NCI-H510A (cell line): Measurements from ENCODE around the gene ASAP2.

ENCODE experiments used
- DNase-seq: peaks from one replicate; lab custom pipeline; 2025; lab: John Stamatoyannopoulos, UW

Gene ASAP2

DNA sequence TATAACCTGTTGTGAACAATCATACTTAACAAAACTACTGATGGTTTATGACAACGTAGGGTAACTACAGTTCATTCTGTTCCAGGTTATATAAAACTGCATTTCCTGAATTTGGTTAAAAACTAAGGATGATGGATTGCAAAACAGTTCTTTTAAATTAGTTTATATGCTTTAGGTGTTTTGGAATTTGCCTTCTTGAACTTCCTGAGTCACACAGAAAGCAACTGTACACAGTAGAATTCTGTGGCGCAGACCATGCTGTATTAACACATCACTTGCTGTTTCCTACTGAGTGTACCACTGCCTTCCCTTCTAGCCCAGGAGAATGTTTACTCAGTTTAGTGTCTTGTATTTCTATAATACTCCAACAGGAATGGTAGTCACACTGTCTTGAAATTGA, 197.3 kb downstream of the ASAP2 start:
- no peak for DNase-seq

GRCh38 chr2:9404451-9404850, 197.8 kb downstream of the ASAP2 start:
- no peak for DNase-seq

DNA sequence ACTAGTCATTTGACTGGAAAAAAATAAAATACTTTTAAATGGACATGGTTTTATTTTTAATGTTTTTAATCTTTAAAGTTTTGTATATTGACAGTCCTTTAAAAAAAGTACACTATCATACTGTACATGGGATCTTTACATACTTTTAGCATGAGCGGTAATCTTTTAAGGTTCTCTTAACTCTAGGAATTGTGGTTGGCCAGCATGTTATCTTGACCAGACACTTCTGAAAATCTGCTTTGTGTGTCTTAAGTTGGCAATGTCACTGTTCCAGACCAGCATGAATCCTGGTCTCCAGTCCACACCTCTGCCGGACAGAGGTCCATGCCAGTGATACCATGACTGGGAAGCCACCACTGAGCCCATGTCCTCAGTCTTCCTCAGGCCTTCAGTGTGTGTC, 199.0 kb downstream of the ASAP2 start:
- no peak for DNase-seq

- DNase-seq, result no peak
These were observed 200.1 kb downstream of the ASAP2 start for GRCh38 chr2:9406529-9407362.

- no peak for DNase-seq
These were observed 200.8 kb downstream of the ASAP2 start for GRCh38 chr2:9407363-9407811.

DNA sequence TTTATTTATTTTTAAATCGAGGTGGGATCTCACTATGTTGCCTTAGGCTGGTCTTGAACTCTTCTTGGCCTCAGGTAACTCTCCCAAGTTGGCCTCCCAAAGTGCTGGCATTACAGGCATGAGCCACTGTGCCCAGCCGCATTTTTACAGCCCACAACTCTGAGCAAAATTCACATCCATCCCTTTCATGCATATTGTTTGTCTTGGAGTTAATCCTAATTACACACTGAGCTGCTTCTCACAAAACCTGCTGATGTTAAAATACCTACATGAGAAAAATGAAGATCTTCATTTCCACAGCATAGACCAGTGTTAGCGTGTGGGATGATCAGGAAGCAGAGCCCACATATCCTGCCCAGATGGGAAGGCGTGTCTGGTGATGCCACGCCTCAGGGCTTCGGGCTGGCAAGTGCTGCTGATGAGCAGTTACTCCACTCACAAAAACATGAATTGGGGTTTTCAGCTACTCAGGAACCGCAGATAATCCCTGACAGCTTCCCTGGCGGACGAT, 202.1 kb downstream of the ASAP2 start:
- no peak for DNase-seq

GRCh38 chr2:9410108-9410507, 203.5 kb downstream of the ASAP2 start:
- DNase-seq, result no peak

DNA sequence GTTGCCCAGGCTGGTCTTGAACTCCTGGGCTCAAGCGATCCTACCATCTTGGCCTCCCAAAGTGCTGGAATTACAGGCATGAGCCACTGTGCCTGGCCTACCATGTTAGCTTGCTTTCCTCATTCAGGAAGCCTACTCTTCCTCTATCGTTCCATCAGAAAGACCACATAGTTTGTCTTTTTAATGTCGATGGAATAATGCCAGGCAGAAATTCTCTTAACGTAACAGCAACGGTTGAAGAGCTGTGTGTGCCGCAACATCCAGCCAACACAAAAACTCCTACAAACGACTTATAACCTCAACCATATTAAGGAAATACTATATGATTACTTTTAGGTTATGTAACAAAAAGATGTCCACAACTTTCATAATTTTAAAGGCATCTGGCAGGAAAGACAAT, 206.2 kb downstream of the ASAP2 start:
- DNase-seq, result no peak

DNA sequence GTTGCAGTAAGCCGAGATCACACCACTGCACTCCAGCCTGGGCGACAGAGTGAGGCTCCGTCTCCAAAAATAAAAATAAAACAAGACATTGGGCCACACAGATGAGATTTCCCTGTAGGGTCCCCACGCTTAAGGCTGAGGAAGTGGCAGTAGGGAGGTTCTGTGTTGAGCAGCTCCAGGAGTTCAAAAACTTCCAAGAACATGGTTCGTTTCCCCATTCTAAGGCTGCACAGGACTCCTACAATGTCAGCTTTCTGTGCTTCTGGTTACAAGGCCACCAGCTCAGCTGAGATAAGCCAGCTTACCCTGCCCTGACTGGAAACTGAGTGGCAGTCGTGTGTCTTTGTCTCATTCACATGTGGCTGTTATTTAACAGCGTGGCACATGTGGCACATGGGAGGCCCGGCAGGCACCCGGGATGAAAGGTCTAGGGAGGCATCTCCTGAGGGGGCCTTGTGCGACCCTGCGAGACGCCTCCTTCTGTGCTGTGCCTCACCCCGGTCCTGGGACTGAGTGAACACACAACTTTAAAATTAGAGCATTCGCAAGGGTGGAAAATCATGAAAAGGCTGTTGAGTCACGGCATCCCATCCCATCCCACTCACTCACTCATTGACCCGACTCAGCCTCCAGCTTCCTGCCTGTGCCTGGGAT, 209.0 kb downstream of the ASAP2 start:
- DNase-seq, result no peak

DNA sequence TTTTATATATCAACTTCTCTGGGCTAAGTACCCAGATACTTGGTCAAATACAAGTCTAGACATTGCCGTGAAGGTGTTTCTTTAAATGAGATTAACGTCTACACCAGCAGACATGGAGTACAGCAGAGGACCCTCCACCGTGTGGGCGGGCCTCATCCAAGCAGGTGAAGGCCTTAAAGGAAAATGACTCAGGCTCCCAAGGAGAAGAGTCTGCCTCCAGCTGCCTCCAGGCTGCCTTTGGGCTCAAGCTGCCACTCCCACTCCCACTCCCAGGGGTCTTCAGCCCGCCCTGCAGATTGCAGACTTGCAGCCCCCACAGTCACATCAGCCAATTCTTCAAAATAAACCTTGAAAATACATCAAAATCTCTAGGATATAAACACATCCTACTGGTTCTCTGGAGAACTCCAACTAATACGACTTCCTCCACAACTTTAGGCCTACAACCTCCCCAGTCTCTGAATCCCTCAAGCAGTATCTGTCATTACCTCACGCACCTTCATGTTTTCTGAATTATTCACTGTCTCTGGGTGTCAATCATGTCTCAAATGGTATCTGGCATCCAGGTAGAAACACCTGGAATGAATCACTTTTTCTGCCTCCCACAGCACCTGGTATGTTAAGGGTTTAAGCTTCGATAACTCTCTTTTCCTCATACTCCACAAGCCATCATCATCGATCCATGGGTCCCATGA, 209.8 kb downstream of the ASAP2 start:
- DNase-seq, result no peak

GRCh38 chr2:9416962-9417316, 210.3 kb downstream of the ASAP2 start:
- no peak for DNase-seq

DNA sequence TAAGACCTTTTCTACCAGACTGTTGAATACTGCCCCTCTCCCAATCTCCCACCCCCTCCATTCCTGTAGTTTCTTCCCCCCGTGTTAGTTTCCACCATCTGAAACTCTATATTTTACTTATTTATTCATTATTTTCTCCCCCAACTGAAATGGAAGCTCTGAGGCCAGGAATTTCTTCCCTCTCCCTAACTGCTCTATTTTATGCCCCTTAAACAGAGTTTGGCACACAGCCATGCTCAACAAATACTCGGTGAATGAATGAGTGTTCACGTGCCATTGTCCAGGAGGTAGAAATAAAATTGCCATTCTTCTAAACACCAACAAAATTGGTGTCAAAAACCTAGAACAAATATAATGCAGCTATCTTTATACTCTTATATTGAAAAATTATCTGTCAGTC, 211.1 kb downstream of the ASAP2 start:
- no peak for DNase-seq

DNA sequence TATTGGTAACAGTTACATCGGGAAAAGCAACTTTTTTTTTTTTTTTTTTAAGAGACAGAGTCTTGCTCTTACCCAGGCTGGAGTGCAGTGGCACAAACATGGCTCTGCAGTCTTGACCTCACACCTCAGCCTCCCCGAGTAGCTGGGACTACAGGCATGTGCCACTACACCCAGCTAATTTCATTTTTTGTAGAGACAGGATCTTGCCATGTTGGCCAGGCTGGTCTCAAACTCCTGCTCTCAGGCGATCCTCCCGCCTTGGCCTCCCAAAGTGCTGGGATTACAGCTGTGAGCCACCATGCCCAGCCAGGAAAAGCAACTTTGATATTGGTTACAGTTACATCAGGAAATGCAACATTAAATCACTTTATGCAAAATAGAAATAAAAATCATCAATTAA, 212.1 kb downstream of the ASAP2 start:
- no peak for DNase-seq

DNA sequence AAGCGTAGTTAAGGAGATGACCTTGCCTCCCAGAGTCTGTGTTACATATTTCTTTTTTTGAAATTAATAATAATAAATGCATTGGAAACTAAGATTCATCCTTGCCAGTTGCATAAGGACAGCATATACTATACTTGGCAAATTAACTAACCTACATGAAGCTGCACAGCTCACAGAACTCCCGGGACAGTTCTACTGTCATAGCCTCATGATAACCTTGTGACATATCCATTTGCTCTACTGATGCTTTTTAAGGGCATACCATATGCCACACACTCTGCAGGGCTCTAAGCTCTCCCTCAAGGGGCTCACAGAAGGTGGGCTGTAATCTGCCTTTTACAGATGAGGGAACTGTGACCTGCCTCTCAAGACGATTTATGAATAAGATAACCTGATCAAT, 212.9 kb downstream of the ASAP2 start:
- no peak for DNase-seq

DNA sequence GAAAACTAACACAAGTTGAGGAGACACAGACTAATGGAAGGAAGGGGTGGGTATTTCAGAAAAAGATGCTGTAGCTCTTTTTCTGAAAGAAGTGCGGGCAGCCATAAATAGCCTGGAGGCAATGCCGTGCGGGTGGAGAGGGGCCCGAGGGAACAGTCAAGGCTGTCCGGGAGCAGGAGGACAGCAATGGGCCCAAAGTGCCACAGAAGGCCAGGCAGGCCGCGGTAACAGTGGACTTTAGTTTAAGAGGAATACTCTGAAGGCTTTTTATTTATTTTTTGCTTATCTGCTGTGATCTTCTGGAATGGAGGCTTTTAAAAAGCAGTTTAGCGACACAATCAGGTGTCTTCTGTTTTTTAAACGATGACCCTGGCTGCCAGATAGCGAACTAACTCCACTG, 213.9 kb downstream of the ASAP2 start:
- DNase-seq, result no peak

DNA sequence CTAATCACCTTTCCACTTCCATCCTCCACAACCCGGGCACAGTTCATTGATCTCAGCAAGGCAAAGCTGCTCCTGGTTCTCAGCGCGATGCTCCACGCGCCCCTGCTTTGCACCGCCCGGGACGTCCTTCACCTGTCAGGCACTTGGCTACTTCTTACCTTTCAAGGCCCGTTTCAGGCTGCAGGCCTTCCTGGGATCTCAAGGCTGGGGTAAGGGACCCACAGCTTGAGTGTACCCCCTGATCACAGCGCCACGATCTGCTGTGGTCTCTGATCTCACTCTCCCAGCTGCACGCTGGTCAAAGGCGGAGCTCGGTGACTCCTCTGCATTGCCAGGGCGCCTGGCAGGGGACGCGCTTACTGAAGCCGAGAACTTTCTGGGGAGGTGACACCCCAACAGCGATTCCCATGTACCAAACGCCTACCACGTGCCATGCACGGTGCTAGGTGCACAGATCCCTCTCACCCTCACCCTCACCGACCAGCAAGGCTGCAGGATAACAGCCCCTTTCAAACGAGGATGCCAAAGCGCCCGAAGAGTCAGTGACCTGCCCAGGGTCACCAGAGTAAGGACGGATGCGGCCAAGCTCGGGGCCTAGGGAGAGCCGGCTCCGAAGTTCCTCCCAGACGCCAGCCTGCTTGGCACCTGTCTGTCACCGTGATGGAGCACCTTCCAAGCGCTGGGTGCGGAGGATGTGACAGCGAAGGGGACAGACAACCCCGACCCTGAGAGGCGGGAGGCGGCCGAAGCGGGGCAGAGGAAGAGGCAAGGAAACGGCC, 215.9 kb downstream of the ASAP2 start:
- DNase-seq, result peak; percentile 48

DNA sequence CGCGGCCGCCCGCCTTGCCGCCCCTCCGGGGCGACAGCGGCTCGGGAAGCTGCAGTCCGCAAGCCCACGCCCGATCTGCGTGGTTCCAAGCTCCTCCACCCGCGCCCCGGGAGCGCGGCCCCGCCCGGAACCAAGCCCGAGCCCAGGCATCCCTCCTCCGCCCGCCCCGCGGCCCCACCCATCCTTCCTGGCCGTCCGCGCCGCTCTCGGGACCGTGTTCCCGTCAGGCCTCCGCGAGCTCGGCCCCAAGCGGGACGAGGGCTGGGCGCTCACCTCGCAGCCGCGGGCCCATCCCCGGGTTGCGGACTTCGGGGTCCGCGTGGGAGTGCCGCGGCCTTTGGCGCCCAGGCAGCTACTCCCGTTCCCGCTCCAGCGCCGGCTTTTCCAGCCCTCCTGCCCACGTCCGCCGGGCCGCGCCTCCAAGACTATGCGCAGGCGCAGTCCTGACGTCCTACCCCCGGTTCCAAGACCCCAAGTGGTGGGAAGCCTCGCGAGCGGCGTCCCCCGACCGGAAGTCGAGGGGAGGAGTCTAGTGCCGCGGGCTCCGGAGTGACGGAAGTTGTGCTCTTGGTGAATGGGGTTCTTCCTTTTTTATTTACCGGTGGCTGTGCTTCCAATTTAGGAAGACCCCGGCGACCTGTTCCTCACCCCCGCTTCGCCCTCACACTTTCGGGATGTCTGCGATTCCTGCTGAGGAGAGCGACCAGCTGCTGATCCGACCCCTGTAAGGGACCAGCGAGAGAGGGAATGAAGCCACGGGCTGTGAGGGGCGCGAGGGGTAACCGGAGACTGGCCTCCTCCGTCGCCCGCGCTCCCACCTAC, 216.7 kb downstream of the ASAP2 start, which contains the start of the genes CPSF3 and ITGB1BP1:
CPSF3 (plus strand) TSS at position 555 of the 822 bp plus-strand sequence; CDS start at position 675, 120 bp downstream.
ITGB1BP1 (minus strand) TSS at position 429 of the 822 bp plus-strand sequence. CDS start 4,831 bp downstream, outside the sequence.
- peak; percentile 94 for DNase-seq

DNA sequence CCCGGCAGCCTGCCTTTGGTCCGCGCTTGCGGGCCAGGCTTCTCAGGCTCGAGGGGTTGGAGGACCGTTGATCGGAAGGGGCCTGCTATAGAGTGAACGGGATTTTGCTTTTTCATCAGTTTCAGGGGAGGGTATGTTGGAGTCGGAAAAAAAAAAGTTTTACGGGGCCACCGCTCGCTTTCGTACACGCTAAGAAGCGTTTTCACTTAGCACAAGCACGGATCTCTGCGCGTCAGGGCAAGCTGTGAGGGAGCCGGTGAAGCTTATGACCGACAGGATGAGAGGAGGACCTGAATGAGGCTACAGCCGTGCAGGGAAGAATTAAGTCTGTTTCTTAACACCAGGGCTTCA, 217.3 kb downstream of the ASAP2 start:
- no peak for DNase-seq

DNA sequence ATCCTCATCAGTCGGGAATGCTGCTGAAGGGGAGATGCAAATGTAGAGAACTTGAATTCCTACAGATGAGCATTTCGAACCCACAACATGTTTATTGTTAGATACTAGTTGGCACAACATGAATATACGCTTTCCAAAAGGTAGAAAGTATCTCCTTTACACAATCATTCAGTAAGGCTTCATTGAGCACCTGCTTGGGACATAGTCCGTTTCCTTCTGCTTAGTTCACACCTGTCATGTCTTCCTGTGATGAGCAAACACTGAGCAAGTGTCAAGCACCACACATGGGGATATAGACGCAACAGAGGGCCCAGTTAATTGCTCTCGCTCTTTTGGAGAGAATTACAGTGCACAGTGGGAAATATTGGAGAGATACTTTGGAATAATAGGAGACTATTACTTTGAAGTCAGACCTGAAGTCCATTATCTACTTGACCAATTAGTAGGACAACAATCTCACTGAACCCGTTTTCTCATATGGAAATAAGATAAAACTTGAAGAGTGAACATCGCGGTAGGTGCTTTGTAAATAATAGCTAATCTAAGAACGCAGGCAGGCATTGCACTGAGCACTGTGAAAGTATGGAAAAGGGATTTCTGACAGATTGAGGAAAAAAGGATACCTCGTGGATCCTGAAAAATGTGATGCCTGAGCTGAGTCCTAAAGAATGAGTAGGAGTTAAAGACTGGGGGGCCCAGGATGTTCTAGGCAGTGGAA, 218.0 kb downstream of the ASAP2 start:
- DNase-seq, result peak; percentile 45

DNA sequence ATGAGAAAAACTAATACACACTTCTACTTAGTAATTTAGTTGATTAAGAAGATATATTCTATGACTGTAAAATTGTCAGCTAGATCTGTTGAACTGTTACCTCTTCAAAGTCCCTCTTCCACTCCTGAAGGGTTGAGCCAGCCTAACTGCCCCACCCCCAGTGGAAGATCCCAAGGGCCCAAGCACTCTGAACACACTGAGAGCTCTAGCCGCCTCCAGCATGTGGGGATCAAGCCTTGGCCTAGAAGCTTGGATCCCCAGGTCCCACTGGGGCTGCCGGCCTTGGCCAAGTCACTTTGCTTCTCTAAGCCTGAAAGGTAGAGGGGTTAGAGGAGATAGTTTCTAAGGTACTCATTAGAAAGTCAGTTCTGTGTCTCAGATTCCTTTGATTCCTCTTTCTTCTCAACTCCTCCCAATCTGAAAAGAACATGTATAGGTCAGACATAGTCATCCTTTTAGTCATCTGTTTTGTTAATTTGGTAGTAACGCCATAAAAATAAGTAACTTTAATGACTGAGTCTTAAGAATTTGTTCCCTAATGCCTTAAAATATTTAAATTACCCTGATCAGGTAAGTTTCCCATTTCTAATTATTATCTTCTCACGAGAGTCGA, 222.5 kb downstream of the ASAP2 start:
- no peak for DNase-seq
